ENCODE results near the gene TRAPPC10. TPM values are rescaled to one million over a fixed set of nuclear protein-coding genes. Genes with fewer than 3 reads are reported as not detected.
"Not testable (repeated sequence)": the region's sequence is repeated elsewhere in the genome, so short reads cannot be mapped to it uniquely, and the experiment has no call there.

The TRAPPC10 gene
- total RNA-seq, 1 experiment from 2014 or later, result 10.4 TPM

DNA sequence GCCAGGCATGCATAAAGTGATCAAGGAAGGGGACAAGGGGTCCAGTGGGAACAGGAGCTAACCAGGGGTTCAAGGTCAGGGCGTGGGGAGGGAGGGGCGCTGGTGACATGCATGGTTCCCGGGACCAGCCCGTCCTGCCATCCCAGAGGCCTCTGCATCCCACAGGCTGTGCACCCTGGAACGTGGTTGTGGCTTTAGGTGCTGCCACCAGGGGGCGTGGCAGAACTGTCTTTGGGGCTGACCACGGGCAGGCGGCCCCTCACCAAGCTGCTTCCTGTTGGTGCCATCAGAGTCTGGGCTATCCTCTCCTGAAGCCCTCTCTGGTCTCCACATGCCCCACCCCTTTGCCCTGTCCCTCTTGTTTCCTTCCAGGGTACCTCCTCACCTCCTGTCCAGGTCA, 135.0 kb downstream of the TRAPPC10 start:
- in situ Hi-C loops (cut with HindIII; ENCODE audit: low pct_unique_long_range_greater_than_20kb, low sequenced_read_pairs); DNase-seq (ENCODE audit: low read depth): not testable (repeated sequence)

DNA sequence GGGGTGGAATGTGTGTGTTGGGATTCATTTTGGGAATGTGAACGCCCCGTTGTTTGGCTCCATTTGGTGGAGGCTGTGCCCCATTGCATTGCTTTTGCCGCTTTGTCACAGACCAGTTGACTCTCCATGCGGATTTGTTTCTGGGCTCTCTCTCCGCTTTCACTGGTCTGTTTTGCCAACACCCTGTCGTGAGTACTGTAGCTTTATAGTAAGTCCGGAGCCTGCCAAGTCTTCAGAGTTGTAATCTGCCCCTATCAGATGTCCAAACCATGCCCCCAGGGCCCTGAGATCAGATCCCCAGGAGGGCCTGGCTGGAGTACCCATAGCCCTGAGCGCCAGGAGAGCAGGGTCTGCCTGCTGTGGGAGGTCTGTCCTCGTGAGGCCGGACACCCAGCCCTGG, 138.1 kb downstream of the TRAPPC10 start:
- not testable (repeated sequence) for DNase-seq (ENCODE audit: low read depth)

DNA sequence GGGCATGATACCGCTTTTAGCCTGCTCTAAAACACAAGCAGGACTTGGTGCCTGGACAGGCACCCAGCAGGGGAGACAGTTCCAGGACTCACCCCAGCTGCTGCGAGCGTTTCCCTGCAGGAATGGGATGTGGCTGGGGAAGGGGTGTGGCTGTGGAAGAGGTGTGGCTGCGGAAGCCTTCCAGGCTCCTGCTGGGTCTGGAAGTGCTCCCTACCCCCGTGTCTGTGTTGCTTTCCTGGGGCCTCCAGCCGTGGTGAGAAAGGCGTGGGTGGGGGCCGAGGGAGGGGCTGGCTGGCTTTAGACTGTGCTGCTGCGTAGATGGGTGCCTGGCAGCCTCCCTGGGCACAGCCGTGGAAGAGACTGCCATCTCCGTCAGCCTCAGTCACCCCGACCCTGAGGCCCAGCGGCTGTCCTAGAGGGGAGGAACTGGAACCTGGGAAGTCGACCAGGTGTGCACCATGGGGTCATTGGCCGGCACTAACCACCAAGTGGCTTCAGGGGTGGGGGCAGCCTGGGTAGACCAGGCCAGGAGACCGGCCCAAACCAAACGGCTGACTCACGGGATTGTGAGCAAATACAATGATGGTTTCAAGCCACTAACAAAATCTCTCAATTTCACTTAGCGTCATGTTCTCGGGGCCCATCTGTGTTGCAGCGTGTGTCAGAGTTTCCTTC, 141.2 kb downstream of the TRAPPC10 start:
- in situ Hi-C loops (cut with HindIII; ENCODE audit: low pct_unique_long_range_greater_than_20kb, low sequenced_read_pairs); DNase-seq (ENCODE audit: low read depth): not testable (repeated sequence)

More for the DNA sequence above, 138.1 kb downstream of the TRAPPC10 start:
- in situ Hi-C loops (cut with HindIII; ENCODE audit: low pct_unique_long_range_greater_than_20kb, low sequenced_read_pairs), result not testable (repeated sequence)

DNA sequence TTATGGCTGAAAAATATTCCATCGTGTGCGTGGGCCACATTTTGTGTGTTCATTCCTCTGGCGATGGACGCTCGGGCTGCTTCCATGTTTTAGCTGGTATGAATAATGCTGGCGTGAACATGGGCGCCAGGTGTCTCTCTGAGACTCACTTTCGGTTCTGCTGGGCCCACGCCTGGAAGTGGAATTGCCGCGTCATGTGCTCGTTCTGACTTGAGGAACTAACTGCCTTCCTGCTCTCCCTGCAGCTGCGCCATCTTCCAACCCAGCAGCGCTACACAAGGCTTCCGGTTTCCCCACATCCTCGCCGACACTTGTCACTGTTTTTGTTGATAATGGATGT, 141.8 kb downstream of the TRAPPC10 start:
- DNase-seq (ENCODE audit: low read depth); in situ Hi-C loops (cut with HindIII; ENCODE audit: low pct_unique_long_range_greater_than_20kb, low sequenced_read_pairs): not testable (repeated sequence)

DNA sequence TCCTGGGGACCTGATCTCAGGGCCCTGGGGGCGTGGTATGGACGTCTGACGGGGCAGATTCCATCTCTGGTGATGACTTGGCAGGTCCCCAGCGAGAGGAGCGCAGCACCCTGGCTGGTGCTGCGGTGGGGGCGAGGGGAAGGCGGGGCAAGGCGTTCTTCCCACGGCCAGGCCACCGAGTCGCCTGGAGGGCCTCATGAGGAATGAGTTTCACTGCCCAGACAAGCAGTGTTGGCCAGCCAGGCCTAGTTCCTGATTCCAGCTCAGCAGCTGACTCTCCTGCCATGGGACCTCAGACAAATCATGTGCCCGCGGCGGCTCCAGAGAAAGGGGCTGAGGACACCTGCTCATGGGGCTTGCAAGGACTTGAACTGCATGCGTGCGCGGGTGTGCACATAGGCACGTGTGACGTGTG, 142.7 kb downstream of the TRAPPC10 start:
- in situ Hi-C loops (cut with HindIII; ENCODE audit: low pct_unique_long_range_greater_than_20kb, low sequenced_read_pairs); DNase-seq (ENCODE audit: low read depth): not testable (repeated sequence)

DNA sequence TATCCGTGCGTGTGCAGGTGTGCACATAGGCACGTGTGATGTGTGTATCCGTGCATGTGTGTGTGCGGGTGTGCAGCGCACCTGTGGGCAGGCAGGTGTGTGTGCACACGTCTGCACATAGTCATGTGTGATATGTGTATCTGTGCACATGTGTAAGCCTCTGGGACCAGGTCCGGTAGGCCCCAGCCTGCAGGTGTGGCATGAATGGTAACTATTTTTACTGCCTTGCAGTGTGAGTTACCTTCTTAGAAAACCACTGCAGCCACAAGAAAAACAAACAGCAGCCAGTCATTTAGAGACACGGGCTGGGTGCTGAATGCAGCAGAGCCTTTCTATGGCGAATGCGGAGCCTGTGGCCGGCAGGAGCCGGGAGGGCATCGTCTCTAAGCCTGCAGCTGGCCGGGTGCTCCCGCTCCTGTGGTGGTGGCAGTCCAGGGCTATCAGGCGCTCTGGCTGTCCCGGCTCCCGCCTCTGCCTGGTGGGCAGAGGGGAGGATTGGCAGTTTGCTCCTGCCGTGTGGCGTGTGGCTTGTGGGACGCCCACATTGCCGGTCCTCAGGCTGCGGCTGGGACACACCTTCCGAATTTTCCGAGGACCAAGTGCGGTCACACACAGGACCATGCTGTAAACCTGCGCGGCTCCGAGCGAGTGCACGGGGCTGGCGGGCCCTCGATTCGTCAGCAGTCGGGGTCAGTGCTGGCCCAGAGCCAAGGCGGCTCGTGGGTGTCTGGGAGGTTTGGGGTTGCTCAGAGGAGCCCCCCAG, 143.3 kb downstream of the TRAPPC10 start:
- DNase-seq (ENCODE audit: low read depth); in situ Hi-C loops (cut with HindIII; ENCODE audit: low pct_unique_long_range_greater_than_20kb, low sequenced_read_pairs): not testable (repeated sequence)

DNA sequence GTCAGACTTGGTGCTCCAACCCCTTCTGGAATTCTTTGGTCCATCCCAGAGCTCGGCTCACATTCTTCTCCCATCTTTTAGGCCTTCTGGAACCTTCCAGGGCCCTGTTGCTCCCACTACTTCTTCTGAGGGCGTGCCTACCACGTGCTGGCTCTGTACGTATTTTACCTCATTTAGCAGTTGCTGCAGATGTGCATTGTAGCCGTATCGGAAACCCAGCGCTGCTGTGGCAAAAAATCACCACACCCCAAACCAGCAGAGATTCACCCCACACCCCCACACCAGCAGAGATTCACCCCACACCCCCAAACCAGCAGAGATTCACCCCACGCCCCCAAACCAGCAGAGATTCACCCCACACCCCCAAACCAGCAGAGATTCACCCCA, 143.9 kb downstream of the TRAPPC10 start:
- in situ Hi-C loops (cut with HindIII; ENCODE audit: low pct_unique_long_range_greater_than_20kb, low sequenced_read_pairs); DNase-seq (ENCODE audit: low read depth): not testable (repeated sequence)

Other genes starting within 250 kb of the TRAPPC10 start
- gene CSTB, start 236.0 kb upstream of the TRAPPC10 start, total RNA-seq (2014; rRNA removed; shearing (Covaris generic); ENCODE audit: low replicate concordance), result 20.5 and 23.1 TPM in 2 replicates
- gene RRP1, start 222.7 kb upstream of the TRAPPC10 start, total RNA-seq (2014; rRNA removed; shearing (Covaris generic); ENCODE audit: low replicate concordance), result 39.1 and 47.8 TPM in 2 replicates
- 29.0 and 56.9 TPM in 2 replicates for gene AGPAT3, start 147.1 kb upstream of the TRAPPC10 start, total RNA-seq (2014; rRNA removed; shearing (Covaris generic); ENCODE audit: low replicate concordance)
- gene PWP2, start 95.1 kb downstream of the TRAPPC10 start, total RNA-seq (2014; rRNA removed; shearing (Covaris generic); ENCODE audit: low replicate concordance), result 19.4 and 19.7 TPM in 2 replicates
- 45.5 and 60.5 TPM in 2 replicates for gene GATD3, start 121.4 kb downstream of the TRAPPC10 start, total RNA-seq (2014; rRNA removed; shearing (Covaris generic); ENCODE audit: low replicate concordance)
- 4.5 and 5.0 TPM in 2 replicates for gene ICOSLG, start 228.6 kb downstream of the TRAPPC10 start, total RNA-seq (2014; rRNA removed; shearing (Covaris generic); ENCODE audit: low replicate concordance)
- gene DNMT3L, start 249.6 kb downstream of the TRAPPC10 start, total RNA-seq (2014; rRNA removed; shearing (Covaris generic); ENCODE audit: low replicate concordance), result not detected in 2 replicates